SJCRH30 (cell line): ENCODE measurements around the gene SRA1. TPM values are rescaled to one million over a fixed set of nuclear protein-coding genes. Genes with fewer than 3 reads are reported as not detected.
"Not testable (repeated sequence)": the region's sequence is repeated elsewhere in the genome, so short reads cannot be mapped to it uniquely, and the experiment has no call there.

ENCODE experiments used
- DNase-seq, 2 experiments: peaks; one replicate each; pipeline ENCODE4 v3.0.0-alpha.2; 2015 to 2020
- H3K27ac ChIP-seq: fragments of 250-450 bp; sonication (Bioruptor Pico); 2 replicates; pipeline ENCODE4 v1.5.1; 2020; ENCODE audit warnings: mild to moderate bottlenecking, moderate library complexity
- H3K27me3 ChIP-seq: fragments of 250-450 bp; sonication (Bioruptor Pico); 2 replicates; pipeline ENCODE4 v1.5.1; 2020; ENCODE audit warnings: mild to moderate bottlenecking, moderate library complexity
- H3K36me3 ChIP-seq: fragments of 250-450 bp; sonication (Bioruptor Pico); 2 replicates; pipeline ENCODE4 v1.5.1; 2020; ENCODE audit warnings: mild to moderate bottlenecking, moderate library complexity
- H3K4me1 ChIP-seq: fragments of 250-450 bp; sonication (Bioruptor Pico); 2 replicates; pipeline ENCODE4 v1.5.1; 2020; ENCODE audit warnings: mild to moderate bottlenecking, moderate library complexity
- H3K4me3 ChIP-seq: fragments of 250-450 bp; sonication (Bioruptor Pico); 2 replicates; pipeline ENCODE4 v1.5.1; 2020; ENCODE audit warnings: mild to moderate bottlenecking, moderate library complexity
- H3K9me3 ChIP-seq: fragments of 250-450 bp; sonication (Bioruptor Pico); replicated peaks from 2 replicates; pipeline ENCODE4 v1.5.1; 2020; ENCODE audit warnings: mild to moderate bottlenecking, moderate library complexity
- total RNA-seq: library from RNA; depleted of rRNA; stranded (reverse); fragments of >200 nt; shearing (Covaris generic); gene quantifications from 2 replicates; pipeline ENCODE4 v1.2.3, GENCODE V29; 2014; rRNA removed

Gene SRA1
- total RNA-seq, result 27.5 and 36.1 TPM in 2 replicates

- peak; percentile 95 for DNase-seq
- Histone ChIP-seq H3K36me3 (peaks cover 11% of the 10 kb centered on the region), H3K4me1 (peaks cover 9% of the 10 kb centered on the region), H3K27me3 (no peaks in the 10 kb centered on the region), H3K4me3 (peak within 1 kb of the TSS; percentile 89), H3K27ac (peak within 1 kb of the TSS; percentile 76), H3K9me3 (no peaks in the 10 kb centered on the region)
These were observed at the start of gene SRA1 for GRCh38 chr5:140557136-140557805. Gene SRA1, minus strand, starts transcription at chr5:140557473. Its CDS starts 21 bp downstream, at chr5:140557452.

- Histone ChIP-seq H3K4me1 (no peaks in the 10 kb centered on the region; the same call in 1 of the 2 replicates), H3K9me3 (peaks cover 12% of the 10 kb centered on the region), H3K27me3 (no peaks in the 10 kb centered on the region), H3K4me3 (no peak overlapping the region), H3K36me3 (no peaks in the 10 kb centered on the region), H3K27ac (no peak overlapping the region)
- DNase-seq, result no peak
These were observed 49.8 kb upstream of the SRA1 start for GRCh38 chr5:140607031-140607430.

GRCh38 chr5:140605879-140606278, 48.6 kb upstream of the SRA1 start:
- H3K27ac ChIP-seq, result no peak overlapping the region
- DNase-seq, result no peak

GRCh38 chr5:140603734-140604133, 46.5 kb upstream of the SRA1 start:
- H3K4me1 ChIP-seq, result no peaks in the 10 kb centered on the region; the same call in 1 of the 2 replicates
- H3K36me3 ChIP-seq, result no peaks in the 10 kb centered on the region
- H3K4me3 ChIP-seq, result no peak overlapping the region
- no peaks in the 10 kb centered on the region for H3K27me3 ChIP-seq
- no peak overlapping the region for H3K27ac ChIP-seq
- no peaks in the 10 kb centered on the region for H3K9me3 ChIP-seq
- no peak for DNase-seq

More at GRCh38 chr5:140605879-140606278, 48.6 kb upstream of the SRA1 start:
- no peak overlapping the region for H3K4me3 ChIP-seq
- no peaks in the 10 kb centered on the region for H3K27me3 ChIP-seq
- H3K36me3 ChIP-seq, result no peaks in the 10 kb centered on the region
- peaks cover 4% of the 10 kb centered on the region; the same call in 1 of the 2 replicates for H3K9me3 ChIP-seq
- no peaks in the 10 kb centered on the region; the same call in 1 of the 2 replicates for H3K4me1 ChIP-seq

GRCh38 chr5:140603446-140603698, 46.1 kb upstream of the SRA1 start:
- not testable (repeated sequence) for H3K36me3 ChIP-seq, H3K4me1 ChIP-seq, H3K27me3 ChIP-seq, H3K4me3 ChIP-seq, H3K9me3 ChIP-seq, H3K27ac ChIP-seq, DNase-seq

GRCh38 chr5:140602147-140602546, 44.9 kb upstream of the SRA1 start:
- Histone ChIP-seq H3K9me3 (no peaks in the 10 kb centered on the region), H3K27me3 (no peaks in the 10 kb centered on the region), H3K4me3 (no peak overlapping the region), H3K36me3 (no peaks in the 10 kb centered on the region), H3K27ac (no peak overlapping the region), H3K4me1 (no peaks in the 10 kb centered on the region)
- DNase-seq, result no peak

GRCh38 chr5:140600096-140600495, 42.8 kb upstream of the SRA1 start:
- H3K36me3 ChIP-seq, result no peaks in the 10 kb centered on the region
- no peak overlapping the region for H3K27ac ChIP-seq
- no peak overlapping the region for H3K4me3 ChIP-seq

GRCh38 chr5:140598836-140599235, 41.6 kb upstream of the SRA1 start:
- Histone ChIP-seq H3K27me3 (no peaks in the 10 kb centered on the region), H3K9me3 (no peaks in the 10 kb centered on the region), H3K36me3 (no peaks in the 10 kb centered on the region), H3K27ac (no peak overlapping the region), H3K4me3 (no peak overlapping the region), H3K4me1 (no peaks in the 10 kb centered on the region)
- no peak for DNase-seq

More at GRCh38 chr5:140600096-140600495, 42.8 kb upstream of the SRA1 start:
- H3K27me3 ChIP-seq, result no peaks in the 10 kb centered on the region
- DNase-seq, result no peak
- H3K9me3 ChIP-seq, result no peaks in the 10 kb centered on the region
- H3K4me1 ChIP-seq, result no peaks in the 10 kb centered on the region

GRCh38 chr5:140596321-140596741, 39.1 kb upstream of the SRA1 start:
- H3K9me3 ChIP-seq, result no peaks in the 10 kb centered on the region
- no peak overlapping the region for H3K4me3 ChIP-seq
- DNase-seq, result no peak
- no peak overlapping the region for H3K27ac ChIP-seq
- no peaks in the 10 kb centered on the region for H3K36me3 ChIP-seq
- H3K27me3 ChIP-seq, result no peaks in the 10 kb centered on the region
- no peaks in the 10 kb centered on the region for H3K4me1 ChIP-seq

GRCh38 chr5:140595538-140596300, 38.4 kb upstream of the SRA1 start:
- Histone ChIP-seq H3K27ac (no peak overlapping the region), H3K27me3 (no peaks in the 10 kb centered on the region), H3K9me3 (no peaks in the 10 kb centered on the region), H3K4me3 (no peak overlapping the region), H3K36me3 (no peaks in the 10 kb centered on the region), H3K4me1 (no peaks in the 10 kb centered on the region)
- peak in 1 of 2 experiments; percentile 44 for DNase-seq

- no peaks in the 10 kb centered on the region for H3K4me1 ChIP-seq
- DNase-seq, result no peak
- H3K4me3 ChIP-seq, result no peak overlapping the region
- no peaks in the 10 kb centered on the region for H3K36me3 ChIP-seq
- no peaks in the 10 kb centered on the region for H3K9me3 ChIP-seq
- no peak overlapping the region for H3K27ac ChIP-seq
- no peaks in the 10 kb centered on the region for H3K27me3 ChIP-seq
These were observed 36.9 kb upstream of the SRA1 start for GRCh38 chr5:140594169-140594568.

- H3K4me1 ChIP-seq, H3K27ac ChIP-seq, H3K4me3 ChIP-seq, H3K36me3 ChIP-seq, DNase-seq, H3K9me3 ChIP-seq, H3K27me3 ChIP-seq: not testable (repeated sequence)
These were observed 35.8 kb upstream of the SRA1 start for GRCh38 chr5:140593070-140593469.

GRCh38 chr5:140591747-140592372, 34.6 kb upstream of the SRA1 start:
- no peak for DNase-seq
- no peak overlapping the region for H3K4me3 ChIP-seq
- H3K4me1 ChIP-seq, result no peaks in the 10 kb centered on the region
- H3K27ac ChIP-seq, result no peak overlapping the region
- H3K9me3 ChIP-seq, result no peaks in the 10 kb centered on the region; the same call in 1 of the 2 replicates
- no peaks in the 10 kb centered on the region for H3K27me3 ChIP-seq
- no peaks in the 10 kb centered on the region for H3K36me3 ChIP-seq

GRCh38 chr5:140590861-140591260, 33.6 kb upstream of the SRA1 start:
- Histone ChIP-seq H3K4me3 (no peak overlapping the region), H3K27me3 (no peaks in the 10 kb centered on the region), H3K27ac (no peak overlapping the region), H3K36me3 (no peaks in the 10 kb centered on the region), H3K9me3 (no peaks in the 10 kb centered on the region; the same call in 1 of the 2 replicates), H3K4me1 (no peaks in the 10 kb centered on the region)
- DNase-seq, result no peak
